ENCODE results near the gene UBA7. TPM values are rescaled to one million over a fixed set of nuclear protein-coding genes. Genes with fewer than 3 reads are reported as not detected.
"Not testable (repeated sequence)": the region's sequence is repeated elsewhere in the genome, so short reads cannot be mapped to it uniquely, and the experiment has no call there.

The UBA7 gene, protein sequence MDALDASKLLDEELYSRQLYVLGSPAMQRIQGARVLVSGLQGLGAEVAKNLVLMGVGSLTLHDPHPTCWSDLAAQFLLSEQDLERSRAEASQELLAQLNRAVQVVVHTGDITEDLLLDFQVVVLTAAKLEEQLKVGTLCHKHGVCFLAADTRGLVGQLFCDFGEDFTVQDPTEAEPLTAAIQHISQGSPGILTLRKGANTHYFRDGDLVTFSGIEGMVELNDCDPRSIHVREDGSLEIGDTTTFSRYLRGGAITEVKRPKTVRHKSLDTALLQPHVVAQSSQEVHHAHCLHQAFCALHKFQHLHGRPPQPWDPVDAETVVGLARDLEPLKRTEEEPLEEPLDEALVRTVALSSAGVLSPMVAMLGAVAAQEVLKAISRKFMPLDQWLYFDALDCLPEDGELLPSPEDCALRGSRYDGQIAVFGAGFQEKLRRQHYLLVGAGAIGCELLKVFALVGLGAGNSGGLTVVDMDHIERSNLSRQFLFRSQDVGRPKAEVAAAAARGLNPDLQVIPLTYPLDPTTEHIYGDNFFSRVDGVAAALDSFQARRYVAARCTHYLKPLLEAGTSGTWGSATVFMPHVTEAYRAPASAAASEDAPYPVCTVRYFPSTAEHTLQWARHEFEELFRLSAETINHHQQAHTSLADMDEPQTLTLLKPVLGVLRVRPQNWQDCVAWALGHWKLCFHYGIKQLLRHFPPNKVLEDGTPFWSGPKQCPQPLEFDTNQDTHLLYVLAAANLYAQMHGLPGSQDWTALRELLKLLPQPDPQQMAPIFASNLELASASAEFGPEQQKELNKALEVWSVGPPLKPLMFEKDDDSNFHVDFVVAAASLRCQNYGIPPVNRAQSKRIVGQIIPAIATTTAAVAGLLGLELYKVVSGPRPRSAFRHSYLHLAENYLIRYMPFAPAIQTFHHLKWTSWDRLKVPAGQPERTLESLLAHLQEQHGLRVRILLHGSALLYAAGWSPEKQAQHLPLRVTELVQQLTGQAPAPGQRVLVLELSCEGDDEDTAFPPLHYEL
- total RNA-seq: 341 TPM

DNA sequence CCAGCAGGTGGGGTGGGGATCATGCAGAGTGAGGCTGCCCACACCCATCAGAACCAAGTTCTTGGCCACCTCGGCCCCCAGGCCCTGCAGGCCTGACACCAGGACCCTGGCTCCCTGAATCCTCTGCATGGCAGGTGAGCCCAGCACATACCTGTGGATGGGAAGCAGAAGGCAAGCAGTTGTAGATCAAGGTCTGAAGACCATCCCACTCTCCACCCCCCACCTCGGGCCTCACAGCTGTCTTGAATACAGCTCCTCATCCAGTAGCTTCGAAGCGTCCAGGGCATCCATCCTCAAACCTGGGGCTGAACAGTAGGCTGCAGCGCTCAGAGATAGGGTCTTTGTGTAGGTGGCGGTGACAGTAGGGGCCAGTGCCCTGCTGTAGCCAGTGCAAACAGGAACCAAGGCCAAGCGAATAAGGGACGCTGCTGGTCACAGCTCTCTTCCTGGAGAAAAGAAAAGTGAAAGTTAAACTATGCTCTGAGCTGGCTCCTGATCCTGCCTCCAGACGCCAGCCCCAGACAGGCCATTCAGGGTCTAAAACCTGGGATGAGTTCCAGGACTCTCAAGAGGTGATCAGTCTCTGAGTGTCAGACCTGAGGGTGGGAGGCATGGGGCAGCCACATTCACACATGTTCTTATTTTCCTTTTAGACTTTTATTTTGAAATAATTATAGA, at the start of gene UBA7:
UBA7 (minus strand) TSS at position 457 of the 678 bp plus-strand sequence; CDS start at position 291, 166 bp downstream.
- DNase-seq (ENCODE audit: low read depth in 2 of 3, low spot score in 2 of 3): peak in 2 of 3 donors; percentile 55 to 63

DNA sequence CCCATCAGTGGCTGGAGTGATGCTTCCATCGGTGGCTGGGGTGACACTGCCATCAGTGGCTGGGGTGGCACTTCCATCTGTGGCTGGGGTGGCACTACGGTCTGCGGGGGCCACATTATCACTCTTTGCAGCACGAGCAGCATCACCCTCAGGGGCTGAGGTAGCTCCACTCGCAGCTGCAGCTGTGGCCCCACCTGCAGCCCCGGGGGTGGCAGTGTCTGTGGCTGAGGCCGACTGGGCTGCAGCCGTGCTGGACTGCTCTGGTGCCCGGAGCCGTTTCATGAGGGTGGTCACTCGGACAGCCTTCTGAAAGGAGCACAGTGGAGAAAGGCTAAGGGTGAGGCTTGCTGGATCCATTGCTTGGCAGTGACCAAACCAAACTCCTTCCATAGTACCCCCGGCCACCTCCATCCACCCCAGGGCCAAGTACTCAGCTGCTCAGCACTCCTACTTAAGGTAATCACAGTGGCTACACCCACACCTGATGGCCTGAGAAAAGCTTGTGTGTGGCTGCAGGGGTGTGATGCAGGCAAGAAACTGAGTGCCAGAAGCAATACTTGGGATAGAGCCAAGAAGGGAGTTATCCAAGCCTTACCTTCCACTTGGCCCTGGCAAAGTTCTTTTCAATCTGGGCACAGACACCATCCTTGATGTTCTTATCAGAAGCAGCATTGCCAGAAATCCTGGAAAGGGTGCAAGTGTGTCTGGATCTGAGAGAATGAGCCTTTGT, 46.0 kb upstream of the UBA7 start:
- no peak for DNase-seq (ENCODE audit: low read depth in 2 of 3, low spot score in 2 of 3)

DNA sequence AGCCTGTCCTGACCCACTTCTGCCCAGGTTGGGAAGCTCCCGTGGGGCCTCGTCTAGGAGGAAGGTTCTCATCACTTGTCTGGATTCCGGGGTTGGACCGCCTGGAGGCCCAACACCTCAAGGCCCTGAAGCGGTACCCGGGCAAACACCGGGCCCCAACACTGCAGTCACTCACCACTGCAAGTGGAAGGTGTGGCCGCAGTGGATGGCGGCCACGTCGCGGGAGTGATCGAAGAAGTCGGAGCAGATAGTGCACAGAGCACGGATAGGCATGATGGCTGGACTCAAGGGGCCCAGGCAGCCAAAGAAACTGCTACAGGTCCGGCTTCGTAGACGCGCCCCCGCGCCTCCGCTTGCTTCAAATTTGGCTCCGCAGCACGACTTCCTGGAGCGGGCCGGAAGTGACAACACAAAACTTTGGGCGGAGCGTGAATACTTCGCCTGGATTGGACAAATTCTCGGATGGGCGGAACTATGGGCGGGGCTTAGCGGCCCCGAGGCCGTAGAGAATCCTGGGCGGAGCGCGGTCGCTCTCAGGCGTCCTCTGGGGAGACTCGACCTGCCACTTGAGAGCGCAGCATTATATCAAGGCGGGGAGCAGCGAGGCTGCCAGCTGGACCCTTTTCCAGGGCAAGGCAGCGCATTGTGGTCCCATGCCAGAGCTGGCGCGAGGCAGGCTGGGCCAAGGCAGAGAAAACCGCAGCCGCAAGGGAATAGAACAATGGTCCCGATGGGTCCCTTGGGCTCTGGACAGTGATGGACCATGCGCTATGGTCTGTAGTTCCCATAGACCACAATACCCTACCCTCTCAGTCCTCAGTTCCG, 42.6 kb upstream of the UBA7 start, which contains the start of gene TRAIP:
TRAIP (minus strand) TSS at position 384 of the 825 bp plus-strand sequence; CDS start at position 273, 111 bp downstream.
- DNase-seq (ENCODE audit: low read depth in 2 of 3, low spot score in 2 of 3): peak; percentile 90 to 97 (median 93)

DNA sequence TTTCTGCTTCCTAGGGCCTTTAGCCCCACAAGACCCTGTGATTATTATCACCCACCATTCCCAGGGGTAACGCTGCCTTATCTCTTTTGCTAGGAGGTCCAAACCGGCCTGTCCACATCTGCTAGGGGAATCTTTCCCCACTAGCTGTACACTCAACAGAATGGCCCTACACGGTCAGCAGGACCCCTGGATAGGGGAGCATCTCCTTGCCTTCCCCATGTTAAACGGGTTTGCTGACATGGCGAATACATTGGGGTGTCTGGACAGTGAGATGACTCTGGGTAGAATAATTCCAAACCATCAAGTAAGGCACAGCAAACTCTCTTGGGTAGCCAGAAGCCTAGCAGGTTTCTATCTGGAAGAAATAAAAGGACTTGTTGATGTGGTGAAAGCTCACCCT, 41.9 kb upstream of the UBA7 start:
- DNase-seq (ENCODE audit: low read depth in 2 of 3, low spot score in 2 of 3): no peak

DNA sequence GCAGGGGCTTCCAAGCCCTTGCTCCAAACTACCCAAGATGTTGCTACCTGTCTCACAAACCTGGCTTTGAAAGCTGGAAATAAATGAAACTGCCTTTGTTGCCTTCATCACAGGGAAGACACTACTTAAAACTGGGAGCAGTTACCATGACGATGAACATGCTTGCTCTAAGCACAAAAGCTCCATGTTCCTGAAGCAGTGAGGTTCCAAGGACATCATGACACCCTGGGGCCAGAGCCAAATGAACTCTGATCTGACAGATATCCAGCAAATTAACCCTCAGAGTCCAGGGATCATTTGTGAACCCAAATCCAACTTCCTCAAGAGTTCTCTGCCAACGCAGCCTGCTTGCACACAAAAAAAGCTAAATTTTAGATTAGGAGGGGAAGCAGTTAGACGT, 31.9 kb upstream of the UBA7 start:
- no peak for DNase-seq (ENCODE audit: low read depth in 2 of 3, low spot score in 2 of 3)

DNA sequence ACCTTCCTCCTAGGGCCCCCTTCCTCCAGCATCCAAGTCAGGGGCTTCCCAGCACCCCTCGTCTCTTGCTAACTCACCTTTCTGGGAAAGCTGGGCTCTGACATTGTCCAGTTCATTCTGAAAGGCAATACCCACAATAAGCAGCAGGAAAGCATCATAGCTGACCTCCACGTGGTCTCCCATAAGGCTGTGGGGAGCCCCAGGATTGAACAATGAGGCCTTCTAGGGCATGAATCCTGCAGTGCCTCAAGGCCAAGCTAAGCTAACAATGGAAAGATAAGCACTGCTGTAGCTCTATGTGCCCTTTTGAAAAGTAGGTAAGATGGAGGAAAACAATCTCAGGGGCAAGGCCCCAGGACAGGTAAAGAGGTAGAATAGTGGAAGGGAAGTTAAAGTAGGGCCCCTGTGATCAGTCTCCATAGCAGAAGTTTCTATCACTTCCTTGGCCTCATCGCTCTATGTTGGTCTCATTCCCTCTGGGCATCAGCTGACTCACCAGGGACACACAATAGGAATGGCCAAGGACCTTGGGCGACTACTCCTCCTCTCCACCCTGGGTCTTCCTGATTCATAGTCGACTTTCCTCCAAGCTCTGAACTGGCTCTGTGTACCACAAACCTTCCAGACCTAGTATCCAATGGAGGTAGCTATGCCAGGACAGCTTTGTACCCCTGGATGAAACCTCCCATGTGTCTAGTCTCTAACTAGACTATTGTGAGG, 30.9 kb upstream of the UBA7 start:
- no peak for DNase-seq (ENCODE audit: low read depth in 2 of 3, low spot score in 2 of 3)

DNA sequence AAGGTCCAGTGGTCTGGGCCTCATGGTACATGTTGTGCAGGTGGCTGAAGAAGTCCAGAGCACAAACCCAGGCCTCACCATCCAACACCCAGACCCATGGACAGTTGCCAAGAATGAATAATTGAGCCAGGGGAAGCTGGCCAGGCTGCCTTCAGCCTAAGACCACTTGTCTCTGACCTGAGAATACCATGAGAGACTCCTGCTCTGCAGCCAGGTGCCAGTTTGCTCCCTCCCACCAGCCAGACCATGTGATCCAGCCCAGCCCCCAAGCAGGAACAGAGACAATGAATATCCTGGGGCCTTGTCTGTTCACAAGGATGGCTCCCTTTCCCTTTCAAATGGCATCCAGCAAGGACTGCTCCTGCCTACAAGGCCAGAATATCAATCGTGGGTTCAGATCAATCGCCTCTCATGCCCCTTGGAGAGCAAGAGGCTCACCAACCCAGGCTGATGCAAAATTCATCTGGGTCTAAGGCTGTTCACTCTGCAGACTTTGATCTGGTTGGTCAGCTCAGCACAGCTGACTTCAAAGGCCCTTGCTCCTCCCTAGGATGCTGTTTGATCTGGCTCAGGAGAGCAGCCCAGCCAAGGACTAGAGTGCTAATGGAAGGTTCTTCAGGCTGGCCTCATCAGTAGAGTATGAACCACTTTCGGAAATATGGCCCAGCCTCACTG, 29.2 kb upstream of the UBA7 start:
- no peak for DNase-seq (ENCODE audit: low read depth in 2 of 3, low spot score in 2 of 3)

DNA sequence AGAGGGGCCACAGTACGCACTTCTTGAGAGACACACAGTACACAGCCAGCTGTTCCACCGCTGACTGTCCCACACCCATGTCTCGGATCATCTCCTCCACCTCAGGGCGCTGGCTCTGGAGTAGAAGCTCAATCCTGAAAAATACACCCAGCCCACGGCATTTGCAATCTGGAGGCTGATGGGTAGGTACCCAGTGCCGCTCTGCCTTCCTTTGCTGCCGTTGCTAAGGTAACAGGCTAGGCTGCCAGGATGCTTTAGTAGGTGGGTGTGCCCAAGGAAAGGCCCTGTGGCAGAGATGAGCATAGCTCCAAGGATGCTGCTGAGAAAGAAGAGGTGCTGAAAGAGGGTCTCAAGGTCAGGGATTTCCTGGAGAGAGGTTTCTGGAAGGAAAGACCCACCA, 28.1 kb upstream of the UBA7 start:
- no peak for DNase-seq (ENCODE audit: low read depth in 2 of 3, low spot score in 2 of 3)

DNA sequence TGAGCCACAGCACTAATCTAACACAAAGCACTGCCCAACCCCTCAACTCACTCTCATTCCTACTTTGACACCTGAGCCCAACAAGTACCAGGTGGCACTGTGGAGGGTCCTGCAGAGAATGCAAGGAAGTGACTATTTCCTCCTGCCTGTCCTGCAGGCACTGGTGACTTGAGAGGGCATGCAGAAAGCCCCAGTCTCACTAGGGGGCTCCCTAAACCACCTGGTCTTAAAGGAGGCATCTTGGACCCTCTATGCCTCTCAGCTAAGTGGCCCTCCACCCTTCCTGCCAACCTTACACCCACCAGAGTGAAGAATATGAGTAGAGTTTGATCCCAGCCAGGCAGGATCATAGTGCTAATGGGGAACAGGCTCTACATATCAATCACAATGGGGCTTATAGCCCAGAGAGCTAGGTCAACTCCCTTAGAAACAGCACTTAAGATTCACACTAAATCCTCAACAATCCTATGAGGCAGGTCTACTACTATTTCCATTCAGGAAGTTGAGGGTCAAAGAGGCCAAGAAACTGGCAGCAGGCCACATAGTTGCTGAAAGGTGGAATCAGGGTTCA, 27.5 kb upstream of the UBA7 start:
- peak in 2 of 3 donors; percentile 57 to 75 for DNase-seq (ENCODE audit: low read depth in 2 of 3, low spot score in 2 of 3)

DNA sequence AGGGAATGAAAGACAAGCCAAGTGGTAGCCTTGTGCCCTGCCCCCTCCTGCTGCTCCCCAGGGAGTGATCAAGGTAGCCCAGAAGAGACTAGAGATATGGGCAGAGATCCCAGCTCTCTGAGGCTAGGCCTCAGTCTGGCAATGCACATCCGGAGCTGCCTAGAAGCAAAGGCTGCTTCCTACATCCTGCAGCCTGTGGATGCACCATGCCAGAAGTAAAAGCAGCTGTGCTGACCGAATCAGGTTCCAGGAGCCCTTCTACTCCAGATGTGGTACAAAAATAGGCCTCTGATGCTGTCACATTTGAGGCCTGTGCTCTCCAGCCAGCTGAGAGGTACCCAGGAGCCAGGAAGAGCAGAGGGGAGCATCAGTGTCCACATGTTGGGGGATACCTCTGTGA, 26.6 kb upstream of the UBA7 start:
- DNase-seq (ENCODE audit: low read depth in 2 of 3, low spot score in 2 of 3): no peak

DNA sequence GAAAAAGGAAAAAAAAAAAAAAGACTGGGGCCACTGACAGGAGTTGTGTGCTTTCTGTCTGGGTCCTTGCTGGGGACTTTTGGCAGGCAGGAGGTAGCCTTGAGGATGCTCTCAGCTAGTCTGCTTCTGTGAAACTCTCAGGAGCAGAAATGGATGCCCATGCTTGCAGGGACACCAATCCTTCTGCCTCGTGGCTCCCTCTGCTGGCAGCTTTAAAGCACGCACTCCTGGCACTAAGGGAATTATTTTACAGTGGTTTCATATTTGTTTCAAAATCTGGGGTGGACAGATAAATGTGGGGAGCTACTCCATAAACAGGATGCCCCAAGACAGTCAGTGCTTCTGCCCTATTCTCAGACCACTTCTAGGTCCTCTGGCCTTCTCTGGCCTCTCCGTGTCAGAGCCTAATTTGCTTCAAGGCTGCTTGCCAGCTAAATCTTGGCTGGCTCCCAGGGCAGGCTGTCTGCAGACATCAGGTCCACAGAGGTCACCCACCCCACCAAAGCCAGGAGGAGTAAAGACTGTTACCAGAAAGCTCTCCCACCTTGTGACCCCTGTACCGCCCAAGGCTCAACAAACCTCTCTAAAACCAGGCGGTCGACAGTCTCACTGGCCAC, 25.5 kb upstream of the UBA7 start:
- peak; percentile 69 to 94 (median 84) for DNase-seq (ENCODE audit: low read depth in 2 of 3, low spot score in 2 of 3)

DNA sequence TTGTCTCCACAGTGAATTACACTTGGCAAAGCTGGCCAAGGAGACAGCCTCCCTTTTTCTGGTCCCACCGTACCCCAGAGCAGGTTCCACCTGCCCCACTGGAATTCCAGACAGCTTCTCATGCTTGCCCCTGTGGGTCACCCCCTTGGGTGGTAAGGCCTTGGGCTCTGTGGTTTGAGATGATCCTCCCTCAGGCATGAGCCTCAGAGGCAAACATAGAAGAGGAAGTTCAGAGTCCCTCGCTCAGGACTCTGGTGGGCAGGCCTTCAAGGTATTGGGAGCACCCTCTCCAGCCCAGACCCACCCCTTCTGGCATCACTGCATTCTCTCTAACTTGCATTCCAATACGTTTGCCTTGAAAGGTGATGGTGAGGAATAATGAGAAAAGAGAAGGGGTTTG, 17.6 kb upstream of the UBA7 start:
- peak in 2 of 3 donors; percentile 17 to 57 for DNase-seq (ENCODE audit: low read depth in 2 of 3, low spot score in 2 of 3)

DNA sequence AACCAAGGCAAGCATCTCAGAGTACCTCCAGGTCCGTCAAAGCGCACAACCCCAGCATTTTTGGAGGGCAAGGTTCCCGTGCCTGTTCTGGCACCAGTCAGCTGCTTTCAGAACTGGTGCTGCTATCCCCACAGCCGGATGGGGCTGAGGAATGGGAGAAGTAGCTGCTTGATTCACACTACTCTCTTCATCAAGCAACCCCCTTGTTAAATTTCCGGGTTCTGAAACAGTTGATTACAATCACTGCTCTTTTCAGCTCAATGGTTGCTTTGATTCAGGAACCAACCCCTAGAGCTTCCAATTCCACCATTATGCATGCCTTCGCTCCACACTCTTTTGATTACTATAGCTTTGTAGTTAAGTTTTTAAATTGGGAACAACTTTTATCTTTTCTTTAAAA, 12.3 kb upstream of the UBA7 start:
- DNase-seq (ENCODE audit: low read depth in 2 of 3, low spot score in 2 of 3): no peak

DNA sequence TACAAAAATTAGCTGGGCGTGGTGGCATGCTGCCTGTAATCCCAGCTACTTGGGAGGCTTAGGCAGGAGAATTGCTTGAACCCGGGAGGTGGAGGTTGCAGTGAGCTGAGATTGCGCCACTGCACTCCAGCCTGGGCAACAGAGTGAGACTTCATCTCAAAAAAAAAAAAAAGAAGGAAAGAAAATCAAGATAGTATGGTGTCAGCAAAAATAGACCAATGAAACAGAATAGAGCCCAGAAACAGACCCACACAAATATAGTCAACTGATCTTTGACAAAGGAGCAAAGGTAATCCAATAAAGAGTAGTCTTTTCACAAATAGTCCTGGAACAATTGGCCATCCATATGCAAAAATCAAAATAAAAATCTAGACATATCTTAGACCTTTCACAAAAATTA, 9.4 kb upstream of the UBA7 start:
- not testable (repeated sequence) for DNase-seq (ENCODE audit: low read depth in 2 of 3, low spot score in 2 of 3)

DNA sequence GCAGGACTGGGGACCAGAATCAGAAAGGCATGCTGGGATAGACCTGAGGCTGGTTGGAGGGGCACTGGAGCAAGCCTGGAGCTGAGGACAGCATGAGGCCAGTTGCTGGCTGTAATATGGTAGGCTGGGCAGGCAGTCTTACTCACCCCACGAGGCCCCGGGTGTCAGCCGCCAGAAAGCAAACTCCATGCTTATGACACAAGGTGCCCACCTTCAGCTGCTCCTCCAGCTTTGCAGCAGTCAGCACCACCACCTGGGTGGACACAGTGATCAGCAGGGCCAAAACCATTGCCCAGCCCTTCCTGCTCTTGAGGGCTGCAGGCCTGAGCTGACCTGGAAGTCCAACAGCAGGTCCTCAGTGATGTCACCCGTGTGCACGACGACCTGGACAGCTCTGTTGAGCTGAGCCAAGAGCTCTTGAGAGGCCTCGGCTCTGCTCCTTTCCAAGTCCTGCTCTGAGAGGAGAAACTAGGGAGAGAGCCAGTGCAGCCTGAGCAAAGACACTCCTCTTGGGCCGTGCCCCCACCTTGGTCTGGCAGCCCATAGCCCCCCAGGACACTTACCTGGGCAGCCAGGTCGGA, 747 bp downstream of the UBA7 start:
- DNase-seq (ENCODE audit: low read depth in 2 of 3, low spot score in 2 of 3): no peak

DNA sequence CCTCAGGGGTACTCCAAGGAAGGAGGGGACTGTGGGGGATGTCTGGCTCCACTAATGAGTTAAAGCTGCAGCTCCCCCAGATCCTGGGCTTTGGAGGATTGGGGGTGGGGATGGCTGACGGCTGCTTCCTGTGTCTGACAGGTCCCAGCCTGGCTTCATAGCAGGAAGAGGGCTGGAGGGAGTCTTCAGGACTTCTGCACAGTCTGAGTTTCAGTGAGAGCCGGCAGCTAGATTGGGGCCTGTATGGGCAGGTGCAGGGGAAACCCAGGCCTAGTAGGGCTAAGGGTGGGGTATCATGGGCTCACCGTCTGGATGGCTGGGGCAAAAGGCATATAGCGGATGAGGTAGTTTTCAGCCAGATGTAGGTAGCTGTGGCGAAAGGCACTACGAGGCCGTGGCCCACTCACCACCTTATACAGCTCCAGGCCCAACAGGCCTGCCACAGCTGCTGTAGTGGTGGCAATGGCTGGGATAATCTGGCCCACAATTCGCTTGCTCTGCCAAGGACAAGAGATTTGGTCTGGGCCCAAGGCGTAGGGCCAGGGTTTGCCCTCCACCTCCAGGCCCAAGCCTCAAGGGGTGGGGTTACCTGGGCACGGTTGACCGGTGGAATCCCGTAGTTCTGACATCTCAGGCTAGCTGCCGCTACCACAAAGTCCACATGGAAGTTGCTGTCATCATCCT, 6.2 kb downstream of the UBA7 start:
- DNase-seq (ENCODE audit: low read depth in 2 of 3, low spot score in 2 of 3): peak in 2 of 3 donors; percentile 33 to 45

Measured in hematopoietic multipotent progenitor cell (in vitro differentiated cells).